ENCODE measurements around the gene CYTH1.

CYTH1 gene, protein sequence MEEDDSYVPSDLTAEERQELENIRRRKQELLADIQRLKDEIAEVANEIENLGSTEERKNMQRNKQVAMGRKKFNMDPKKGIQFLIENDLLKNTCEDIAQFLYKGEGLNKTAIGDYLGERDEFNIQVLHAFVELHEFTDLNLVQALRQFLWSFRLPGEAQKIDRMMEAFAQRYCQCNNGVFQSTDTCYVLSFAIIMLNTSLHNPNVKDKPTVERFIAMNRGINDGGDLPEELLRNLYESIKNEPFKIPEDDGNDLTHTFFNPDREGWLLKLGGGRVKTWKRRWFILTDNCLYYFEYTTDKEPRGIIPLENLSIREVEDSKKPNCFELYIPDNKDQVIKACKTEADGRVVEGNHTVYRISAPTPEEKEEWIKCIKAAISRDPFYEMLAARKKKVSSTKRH

DNA sequence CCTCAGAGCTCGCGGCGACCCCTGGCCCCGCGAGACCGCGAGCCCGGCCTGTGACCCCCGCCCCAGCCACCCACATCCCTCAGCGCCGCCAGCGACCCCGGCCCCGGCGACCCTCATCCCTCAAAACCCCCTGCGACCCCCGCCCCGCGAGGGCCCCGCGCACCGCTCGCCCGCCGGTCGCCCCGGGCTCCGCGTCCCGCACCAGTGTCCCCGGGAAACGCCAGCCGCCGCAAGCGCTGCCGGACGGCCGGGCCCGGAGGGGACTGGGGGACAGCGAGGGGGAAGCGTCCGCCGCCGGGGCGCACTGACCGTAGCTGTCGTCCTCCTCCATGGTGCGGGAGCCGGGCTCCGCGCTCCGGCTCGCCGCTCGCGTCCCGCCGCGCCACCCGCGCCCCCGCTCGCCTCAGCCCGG, at the start of gene CYTH1:
CYTH1 (minus strand) TSS at position 381 of the 412 bp plus-strand sequence; CDS start at position 331, 50 bp downstream.
- FAIRE-seq, result no peak

DNA sequence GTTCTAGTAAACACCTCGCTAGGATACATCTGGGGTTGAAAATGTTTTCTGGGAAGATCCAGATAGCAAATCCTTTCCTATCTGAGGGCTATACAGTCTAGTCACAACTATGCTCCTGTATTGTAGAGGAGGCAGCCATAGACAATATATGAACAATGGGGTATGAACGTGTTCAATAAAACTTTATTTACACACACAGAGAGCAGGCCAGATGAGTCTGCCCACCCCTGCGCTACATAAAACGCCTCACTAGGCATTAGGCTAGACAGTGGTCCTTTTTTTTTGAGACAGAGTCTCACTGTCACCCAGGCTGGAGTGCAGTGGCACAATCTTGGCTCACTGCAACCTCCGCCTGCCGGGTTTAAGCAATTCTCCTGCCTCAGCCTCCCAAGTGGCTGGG, 47.4 kb upstream of the CYTH1 start:
- FAIRE-seq, result no peak

DNA sequence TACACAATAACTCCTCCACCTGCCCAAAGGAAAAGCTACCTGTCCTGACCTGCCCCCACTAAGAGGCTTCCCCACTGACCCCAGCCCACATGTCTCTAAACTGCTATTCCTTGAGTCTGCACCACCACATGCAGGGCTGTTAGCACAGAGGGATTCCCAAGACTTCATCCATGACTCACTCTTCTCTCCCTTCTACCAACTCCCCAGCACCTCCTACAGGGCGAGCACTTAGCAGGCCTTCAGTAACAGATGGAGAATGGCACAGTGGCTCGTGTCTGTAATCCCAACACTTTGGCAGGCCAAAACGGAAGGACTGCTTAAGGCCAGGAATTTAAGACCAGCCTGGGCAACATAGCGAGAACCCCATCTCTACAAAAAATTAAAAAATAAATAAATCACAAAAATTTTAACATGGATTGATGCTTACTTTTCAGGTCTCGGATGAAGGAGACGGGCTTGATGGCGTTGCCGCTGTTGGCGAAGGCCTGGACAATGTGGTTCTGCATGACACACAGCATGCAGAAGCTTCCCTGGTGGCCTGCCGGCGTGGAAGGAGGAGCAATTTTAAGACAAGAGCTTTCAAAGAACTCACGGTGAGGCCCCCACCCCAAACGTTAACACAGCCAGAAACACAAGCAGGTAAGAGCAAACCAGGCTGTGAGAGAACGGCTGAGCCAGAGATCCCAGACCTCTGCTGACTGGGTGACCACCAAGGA, 46.6 kb upstream of the CYTH1 start:
- FAIRE-seq, result no peak

DNA sequence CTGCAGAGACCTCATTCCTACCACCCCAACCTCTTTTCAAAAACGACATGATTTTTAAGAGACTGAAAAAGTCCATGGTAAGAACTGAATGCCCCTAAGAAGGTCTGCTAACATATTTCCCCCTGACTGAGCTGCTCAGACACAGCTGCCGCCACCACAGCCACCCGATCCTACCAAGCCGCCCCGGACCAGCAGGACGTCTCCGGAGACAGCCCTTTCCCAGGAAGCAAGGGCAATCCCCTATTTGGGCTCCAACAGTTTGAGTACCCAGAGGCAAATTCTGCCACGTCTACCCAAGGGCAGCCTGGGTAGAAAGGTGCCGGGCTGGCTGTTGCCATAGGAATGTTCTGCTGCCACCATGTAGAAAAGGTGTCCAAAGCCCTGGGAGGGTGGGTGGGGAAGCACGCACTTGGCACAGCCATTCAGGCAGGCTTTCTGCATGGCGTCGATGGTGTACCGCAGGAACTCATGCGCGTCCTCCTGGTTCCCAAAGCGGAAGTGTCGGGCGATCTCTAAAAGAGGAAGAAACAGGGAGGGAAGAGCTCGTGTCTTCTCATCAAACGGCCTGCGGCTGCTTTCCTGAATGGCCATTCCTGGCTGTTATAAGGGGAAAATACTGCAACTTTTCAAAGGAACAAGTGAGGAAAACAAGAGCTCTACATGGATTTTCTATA, 44.9 kb upstream of the CYTH1 start:
- FAIRE-seq, result no peak

DNA sequence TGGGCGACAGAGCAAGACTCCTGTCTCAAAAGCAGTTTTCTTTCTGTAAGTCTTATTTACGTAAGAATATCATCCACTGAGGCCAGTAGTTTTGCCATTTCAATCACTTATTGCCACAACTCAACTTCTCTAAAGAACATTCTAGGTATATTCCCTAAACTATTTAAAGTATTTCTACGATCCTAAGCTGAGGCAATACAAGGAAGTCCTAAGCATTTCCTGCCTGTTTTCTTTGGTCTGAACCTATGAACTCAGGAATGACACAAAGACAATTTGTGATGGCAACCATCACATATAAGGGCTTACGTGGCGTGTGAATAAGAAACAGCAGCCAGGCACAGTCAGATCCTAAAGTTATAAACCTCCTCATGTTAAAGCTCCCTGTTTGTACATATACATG, 44.3 kb upstream of the CYTH1 start:
- no peak for FAIRE-seq

DNA sequence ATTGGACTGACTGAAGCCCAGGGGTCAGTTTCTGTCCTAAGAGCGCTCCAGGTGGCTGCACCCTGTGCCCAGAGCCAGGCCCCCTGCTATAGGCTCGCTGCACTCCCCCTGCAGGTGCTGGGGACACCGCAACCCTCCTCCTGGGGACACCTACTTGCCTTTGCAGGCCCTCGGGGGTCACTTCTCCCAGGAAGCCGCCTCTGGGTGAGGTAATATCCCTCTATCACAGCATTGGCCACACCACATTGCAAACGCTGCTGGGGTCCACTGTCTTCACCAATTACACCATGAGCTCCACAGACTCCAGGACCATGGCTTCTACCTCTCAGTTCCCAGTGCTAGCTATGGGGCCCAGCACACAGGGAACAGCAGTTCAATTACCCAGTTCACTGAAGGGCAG, 43.6 kb upstream of the CYTH1 start:
- FAIRE-seq, result no peak

DNA sequence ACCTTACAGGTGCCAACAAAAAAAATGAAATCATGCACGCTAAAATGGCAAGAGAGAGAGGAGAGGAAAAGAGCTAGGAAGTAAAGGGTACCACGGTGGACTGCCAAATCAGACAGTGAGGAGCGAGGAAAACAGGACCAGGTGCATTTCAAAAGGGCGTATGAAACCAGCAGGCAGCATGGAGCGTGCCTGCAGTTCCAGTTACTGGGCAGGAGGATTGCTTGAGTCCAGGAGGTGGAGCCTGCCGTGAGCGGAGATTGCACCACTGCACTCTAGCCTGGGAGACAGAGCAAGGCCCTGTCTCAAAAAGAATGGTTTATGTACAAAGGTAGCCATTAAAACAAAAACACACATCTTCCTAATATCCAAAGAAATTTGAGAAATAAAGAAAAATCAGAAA, 42.2 kb upstream of the CYTH1 start:
- no peak for FAIRE-seq

DNA sequence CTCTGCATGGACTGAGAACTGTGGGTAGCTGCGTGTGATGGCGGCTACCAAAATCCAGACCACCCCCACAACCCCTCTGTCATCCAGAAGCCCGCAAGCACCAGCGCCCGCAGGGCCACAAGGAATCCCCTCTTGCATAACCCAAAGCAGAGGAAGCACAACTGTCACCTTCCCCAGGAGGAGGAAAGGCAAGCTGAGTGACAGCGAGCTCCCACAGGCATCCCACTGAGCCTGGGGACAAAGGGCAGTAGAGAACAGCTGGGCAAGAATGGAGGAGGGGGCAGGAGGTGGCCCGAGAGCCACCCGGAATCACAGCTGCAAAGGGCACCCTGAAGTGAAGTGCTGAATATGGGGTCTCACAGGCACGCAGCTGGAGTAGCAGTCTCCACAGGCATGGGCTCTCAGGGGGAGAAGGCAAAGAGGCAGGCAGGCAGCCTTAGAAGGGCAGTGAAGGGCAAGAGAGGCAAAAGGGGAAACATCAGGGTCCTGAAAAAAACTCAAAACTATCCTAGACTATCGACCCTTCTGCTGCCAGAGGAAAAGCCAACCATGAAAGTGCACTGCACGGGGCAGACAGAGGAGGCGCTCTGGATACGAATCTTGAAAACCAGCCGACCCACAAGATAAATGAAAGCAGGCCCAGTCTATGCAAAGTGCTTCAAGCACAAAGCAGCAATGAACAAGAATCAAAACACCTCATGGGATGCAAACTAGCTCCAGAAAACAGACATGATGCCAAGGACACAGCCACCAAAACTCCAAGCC, 41.4 kb upstream of the CYTH1 start:
- FAIRE-seq, result no peak

DNA sequence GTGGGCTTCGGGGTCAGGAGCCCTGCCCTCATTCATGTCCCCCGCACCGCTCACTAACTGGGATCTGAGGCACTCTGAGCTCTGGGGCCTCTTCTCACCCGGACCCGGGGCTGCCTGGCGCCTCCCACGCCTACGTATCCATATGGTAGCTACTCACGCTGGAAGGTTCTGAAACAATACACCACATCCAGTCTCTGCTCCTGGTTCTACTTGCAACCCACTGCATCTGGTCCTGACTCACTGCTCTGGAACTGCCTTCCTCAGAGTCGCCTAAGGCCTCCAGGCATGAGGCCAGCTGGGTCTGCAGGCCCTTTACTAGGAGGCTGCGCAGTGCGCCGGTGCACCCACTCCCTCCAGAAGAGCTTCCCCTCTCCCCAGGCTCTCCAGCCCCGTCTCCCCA, 40.5 kb upstream of the CYTH1 start:
- FAIRE-seq, result no peak

DNA sequence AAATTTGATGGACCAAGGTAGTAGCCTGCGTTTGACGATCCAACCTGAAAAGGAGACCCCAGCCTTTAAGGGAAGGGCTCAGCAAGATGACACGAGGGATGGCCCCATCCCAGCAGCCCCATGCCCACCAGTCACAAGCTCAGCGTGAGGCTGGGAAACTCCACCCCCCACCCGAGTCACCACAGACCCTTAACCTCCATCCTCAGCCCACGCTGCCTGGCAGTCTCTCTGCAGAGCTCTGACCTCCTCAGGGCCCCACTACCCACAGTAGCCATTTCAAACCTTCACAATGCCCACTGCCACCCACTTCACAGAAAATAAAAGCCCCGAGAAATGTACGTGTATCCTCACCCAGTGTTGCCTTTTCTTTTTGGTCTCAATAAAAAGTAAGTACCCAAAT, 39.9 kb upstream of the CYTH1 start:
- FAIRE-seq, result no peak

DNA sequence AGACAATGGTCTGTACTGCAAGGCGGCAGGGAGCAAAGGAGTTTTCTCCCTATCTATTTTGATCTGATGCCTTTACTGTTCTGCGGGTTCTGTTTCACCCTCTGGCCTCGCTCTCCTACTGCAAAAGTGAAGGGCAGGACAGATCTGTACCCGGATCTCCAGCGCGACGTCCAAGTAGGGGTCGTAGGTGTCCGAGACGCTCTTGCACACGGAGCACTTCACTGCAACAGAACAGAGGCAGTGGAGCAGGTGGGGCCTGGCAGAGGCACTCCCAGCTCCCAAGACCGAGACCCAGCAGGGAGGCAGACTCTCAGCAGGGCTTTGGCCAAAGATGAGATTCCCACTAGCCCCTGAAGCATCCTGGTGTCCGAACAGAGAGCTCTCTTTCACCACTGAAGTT, 38.8 kb upstream of the CYTH1 start:
- FAIRE-seq, result no peak

DNA sequence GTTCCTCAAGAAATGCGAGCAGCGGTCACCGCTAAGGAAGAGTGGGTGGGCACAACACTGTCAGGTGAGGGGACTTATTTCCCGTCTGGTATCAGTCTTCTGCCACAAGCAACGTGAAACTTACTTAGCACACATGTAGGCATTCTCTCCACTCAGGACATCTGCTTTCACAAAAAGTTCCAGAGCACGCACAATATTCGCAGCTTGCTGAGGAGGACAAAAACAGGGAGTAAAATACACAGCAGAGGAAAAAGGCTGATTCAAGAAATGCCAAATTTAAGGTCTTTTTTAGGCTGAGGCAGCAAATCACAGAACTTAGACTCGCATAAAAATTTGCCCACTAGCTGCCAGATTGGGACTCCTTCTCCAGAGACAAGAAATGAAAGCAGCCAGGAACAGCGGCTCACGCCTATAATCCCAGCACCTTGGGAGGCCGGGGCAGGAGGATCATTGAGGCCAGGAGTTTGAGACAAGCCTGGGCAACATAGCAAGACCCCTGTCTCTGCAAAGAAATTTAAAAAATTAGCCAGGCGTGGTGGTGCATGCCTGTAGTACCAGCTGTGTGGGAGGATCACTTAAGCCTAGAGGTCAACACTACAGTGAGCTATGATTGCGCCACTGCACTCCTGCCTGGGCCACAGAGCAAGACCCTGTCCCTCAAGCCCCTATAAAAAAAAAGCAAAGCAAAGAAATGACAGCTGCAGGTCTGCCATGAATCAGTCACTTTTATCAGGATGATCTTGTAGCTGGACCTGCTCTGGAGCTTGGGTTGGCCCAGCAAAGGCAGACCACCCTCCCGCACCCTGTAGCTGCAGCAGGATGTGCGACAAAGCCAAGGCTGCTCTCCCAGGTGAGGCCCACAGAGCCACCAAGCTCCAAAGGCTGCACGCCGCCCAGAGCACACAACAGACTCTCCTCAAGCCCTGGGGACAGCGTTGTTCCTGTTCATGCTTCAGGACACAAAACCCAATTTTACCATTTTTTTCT, 38.0 kb upstream of the CYTH1 start:
- FAIRE-seq, result no peak

DNA sequence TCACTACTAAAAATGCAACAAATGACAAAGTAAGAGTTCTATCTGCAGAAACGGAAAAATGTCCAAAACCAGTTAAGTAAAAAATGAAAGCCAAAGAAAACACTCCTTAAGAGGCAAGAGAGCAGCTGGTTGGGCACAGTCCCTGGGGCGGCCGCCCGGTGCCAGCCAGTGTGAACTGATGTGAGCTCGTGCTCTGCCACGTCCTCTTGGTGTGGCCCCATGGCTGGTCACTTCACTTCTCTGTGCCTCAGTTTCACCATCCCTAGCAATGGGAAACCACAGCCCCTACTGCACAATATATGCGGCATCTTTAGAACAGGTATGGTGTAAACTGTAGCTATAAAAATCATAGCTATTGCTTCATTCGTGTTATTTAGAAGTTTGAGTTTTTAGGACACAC, 37.3 kb upstream of the CYTH1 start:
- no peak for FAIRE-seq

DNA sequence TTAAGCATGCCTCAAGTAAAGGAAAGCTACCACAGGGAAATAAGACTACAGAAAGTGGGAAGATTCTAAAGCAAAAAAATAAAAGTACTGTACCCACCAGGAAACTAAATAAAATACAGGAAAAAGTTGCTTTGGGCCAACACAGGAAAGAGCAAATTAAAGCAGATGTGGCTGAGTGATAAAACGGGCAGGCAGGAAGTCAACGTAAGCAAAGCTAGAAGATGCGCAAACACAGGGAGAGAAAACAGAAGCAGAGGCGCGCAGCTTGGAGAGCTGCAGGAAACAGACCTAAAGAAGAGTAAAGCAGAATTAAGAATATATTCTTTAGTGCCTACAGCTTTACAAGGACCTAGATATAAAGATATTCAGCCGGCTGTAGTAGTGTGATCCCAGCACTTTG, 36.9 kb upstream of the CYTH1 start:
- no peak for FAIRE-seq

DNA sequence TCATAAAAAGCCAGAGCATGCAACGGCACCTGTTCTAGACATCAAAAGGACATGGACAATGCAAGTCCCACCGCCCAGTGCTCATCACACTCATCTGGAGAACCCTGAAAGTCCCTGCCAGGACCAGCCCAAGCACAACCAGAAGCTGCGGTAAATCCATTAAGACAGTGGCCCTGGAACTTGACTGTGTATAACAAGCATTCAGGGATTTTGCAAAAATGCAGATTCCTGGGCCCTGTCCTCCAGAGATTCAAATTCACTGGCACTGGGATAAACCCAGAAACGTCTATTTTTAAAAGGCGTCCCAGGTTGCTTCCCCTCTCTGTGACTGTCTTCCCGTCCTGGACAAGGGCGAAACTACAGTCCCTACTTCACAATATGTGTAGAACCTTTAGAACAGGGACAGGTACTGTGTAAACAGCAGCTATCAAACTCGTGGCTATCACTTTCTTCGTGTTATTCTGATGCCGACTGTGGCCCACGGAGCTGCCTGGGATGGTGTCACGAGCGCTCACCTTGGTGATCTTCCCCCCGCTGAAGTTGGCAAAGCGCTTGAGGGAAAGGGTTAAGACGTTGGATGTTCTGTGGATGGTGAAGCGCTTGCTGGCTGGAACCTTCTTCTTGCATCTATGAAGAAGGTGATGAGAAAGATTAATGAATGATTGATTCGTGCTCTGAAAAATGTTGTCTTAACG, 36.2 kb upstream of the CYTH1 start:
- FAIRE-seq, result no peak

DNA sequence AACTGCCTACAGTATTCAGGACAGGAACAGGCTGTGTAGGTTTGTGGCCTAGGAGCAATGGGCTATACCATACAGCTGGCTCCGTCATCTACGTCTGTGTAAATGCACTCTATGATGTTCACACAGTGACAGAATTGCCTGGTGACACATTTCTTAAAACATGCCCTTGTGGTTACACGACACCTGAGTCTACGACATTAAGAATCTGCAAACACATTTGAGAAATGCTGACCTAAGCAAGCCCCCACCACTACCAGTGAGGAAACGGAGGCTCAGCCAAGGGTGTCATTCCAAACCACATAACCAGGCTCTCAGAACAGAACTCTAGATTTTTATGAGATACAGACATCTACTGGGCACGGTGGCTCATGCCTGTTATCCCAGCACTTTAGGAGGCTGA, 35.0 kb upstream of the CYTH1 start:
- FAIRE-seq, result no peak

DNA sequence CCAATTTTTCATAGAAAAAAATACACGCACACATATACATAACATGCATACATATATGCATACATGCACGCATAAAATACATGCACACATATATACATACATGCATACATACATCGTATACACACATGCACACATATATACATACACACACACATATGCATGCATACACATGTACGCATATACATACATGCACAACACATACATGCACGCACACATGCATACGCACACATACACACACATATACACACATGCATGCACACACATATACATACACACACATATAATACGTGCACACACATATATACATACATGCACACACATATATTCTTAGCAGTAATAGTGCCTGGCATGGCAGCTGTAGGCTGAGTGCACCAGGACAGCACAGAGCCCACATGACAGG, 33.6 kb upstream of the CYTH1 start:
- FAIRE-seq, result no peak

DNA sequence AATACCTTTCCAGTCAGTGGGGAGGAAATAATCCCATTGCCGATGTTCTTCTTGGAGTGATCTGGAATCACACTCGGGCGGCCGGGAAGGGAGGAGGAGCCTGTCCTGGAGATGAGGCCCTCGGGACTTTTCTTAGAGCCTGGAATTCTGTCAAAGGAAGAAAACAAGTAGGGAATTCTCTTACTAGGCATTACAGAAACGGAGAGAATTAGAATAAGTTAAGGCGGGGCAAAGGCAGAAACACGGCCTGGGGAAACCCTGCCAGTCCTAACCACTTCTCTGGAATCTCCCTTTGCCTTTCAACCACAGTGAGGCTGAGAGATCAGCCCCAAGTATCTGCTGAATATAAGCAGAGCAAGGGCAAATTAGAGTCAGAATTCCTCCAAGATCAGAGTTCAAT, 30.8 kb upstream of the CYTH1 start:
- FAIRE-seq, result no peak

DNA sequence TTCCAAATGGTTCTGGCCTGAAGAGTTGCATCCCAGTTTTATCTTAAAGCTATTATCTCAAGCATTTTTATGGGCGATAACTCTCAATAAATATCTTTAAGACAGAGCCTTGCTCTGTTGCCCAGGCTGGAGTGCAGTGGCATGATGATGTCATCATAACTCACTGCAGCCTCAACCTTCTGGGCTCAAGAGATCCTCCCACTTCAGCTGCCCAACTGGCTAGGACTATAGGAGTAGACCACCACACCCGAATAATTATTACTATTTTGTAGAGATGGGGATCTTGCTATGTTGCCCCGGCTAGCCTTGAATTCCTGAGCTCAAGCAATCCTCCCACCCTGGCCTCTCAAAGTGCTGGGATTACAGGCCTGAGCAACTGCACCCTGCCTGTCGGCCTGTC, 26.1 kb upstream of the CYTH1 start:
- no peak for FAIRE-seq

DNA sequence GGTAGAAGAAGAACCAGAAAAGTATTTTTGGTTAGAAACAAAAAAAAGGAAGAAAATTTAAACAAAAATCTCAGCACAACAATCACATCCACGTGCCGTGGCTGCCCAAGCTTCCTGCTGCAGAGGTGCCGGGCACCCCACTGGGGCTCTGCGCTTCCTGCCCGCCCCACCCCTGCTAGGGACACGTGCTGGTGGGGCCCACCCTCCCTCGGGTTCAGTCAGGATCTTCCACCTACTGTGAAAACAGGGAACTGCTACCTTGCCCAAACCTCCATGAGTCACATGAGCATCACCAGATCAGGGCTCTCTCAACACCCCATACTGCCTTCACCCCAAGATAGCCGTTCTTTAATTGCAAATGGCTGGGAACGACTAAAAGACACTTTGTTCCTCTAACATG, 24.4 kb upstream of the CYTH1 start:
- no peak for FAIRE-seq

DNA sequence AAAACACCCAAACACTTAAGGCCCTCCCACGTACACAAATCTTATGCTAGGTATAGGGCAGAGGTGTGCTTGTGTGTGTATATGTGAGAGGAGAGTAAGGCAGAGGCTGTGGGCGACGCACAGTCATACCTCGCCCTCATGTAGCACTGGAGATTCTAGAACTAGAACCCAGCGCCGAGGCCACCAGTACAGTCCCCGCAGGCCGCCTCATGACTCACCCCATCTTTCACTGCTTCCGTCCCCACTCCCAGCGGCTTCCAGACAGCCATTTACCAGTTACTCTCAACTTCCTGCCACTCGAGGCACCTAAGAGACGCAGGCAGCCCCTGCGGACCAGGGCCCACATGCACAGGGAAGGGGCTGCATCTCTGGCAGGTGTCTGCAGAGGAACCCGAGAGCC, 23.2 kb upstream of the CYTH1 start:
- no peak for FAIRE-seq

Data from islet of Langerhans (tissue), 1 donor.